Skin of body (tissue), 2 donors: ENCODE data around the gene GJA1. TPM values are rescaled to one million over a fixed set of nuclear protein-coding genes. Genes with fewer than 3 reads are reported as not detected.
"Not testable (repeated sequence)": the region's sequence is repeated elsewhere in the genome, so short reads cannot be mapped to it uniquely, and the experiment has no call there.

ENCODE experiments used
- DNase-seq: peaks from one replicate; lab custom pipeline; 2025; lab: John Stamatoyannopoulos, UW
- total RNA-seq: library from RNA; depleted of rRNA; stranded (reverse); fragments of >200 nt; gene quantifications from one replicate; pipeline ENCODE4 v1.2.3, GENCODE V29; 2014

The GJA1 gene
- total RNA-seq, 1 donor from 2014 or later, result 431 TPM

DNA sequence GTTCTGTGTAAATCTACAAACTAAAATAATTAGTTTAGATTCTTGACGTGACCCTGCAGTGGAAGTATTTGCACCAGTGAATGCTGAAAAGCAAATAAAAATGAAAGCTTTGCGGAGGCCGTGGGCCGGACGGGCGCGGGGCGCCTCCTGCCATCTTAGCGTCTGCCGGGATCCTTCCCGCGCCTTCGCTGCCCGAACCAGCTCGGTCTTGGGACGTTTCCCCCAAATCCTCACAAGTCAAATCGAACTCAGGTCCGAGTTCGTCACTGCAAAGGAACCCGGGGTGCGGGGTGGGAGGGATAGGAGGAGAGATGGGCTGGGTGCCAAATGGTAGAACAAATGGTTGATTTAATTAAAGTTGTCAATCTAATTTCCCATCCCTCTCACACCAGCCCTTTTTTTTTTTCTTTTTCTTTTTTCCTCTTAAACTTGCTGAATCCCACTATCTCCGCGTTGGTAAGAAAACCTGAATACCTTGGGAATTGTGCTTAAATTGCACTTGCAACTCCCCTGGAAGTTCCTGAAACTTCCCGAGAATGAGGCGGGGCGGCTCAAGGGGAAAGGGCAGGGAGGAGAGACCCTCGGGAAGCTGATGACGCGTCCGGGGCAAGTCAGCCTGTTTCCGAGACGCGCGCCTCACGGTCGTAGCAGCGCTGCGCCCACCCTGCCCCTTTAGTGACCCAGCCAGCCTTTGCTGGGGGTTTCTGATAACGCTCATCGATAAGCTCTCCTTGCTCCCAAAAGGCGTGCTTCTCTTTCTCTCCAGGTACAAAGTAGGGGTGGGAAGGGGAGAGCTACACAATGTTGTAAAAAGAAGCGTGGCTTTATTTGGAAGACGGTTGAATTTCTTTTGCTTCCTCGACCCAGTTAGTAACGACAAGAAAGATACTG is 1.8 kb downstream of the GJA1 start:
- peak; percentile 82 for DNase-seq

DNA sequence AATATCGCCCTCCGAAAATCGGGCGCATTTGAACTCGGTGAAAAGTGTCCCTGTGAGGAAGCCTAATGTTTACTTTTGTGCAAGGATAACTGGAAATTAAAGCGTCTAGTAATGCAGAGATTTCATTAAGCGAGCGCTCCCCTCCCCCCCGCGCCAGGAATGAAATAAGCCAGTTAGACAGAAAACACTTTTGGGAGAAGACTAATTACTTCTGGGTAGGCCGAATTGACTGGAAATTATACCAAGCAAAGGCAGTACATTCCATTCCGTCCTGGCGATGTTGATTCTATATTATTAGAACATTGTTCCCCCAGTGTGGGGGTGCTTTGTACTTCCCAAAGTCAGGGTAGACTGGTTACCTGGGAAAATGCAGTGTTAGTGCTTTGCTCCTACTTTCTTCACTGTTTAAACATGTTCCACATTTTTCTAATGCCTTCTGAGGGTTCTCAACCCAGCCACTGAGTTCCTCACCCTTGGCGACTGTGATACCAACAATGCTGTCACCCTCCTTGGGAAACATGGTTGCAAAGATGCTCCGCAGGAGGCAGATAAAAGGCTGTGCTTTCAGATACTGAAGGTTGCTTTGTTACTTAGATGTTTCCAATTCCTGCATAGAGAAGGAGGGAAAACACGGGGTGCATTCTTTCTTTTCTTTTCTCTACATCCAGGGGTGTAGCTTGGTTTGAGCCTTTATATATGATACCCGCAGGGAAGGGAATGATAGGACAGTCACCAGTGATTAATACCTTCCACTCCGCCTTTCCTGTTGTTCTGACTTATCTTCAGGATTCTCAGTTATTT is 2.6 kb downstream of the GJA1 start:
- peak; percentile 56 for DNase-seq

- no peak for DNase-seq
These were observed 3.4 kb downstream of the GJA1 start for GRCh38 chr6:121438869-121439268.

DNA sequence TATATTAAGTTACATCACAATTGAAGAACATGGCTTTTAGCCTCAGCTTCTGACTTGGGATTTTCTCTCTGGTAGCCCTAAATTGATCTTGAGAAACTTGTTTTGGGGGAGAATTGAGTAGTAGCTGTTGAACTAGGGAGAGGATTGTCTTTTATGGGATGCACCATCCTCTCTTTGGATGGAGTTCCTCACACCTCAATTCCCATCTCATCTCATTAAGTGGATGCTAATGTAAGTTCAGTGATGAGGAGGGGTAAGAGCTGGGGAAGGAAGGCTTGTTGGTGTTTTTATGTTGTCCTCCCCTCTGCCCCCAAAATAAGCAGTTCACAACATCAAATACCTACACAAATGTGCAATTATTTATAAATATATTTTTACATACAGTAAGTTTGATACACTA is 4.0 kb downstream of the GJA1 start:
- DNase-seq, result no peak

DNA sequence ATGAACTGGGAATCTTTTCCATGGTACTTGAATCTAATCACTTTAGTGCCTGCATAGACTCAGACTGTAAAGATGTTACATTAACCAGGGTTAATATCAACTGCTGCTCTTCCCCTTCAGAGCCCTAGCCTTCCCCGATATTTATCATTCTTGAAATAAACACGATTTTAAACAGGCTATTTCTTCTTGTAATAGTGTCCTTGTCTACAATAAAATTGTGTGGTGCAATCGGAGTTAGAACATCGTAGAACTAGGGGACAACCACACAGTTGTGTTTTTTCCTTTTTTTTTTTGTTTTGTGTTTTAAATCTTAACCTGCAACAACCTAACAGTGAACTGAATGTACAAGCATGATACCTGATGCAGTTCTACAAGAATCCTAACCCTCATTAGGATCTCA is 4.5 kb downstream of the GJA1 start:
- peak; percentile 15 for DNase-seq

GRCh38 chr6:121441477-121441876 is 6.0 kb downstream of the GJA1 start:
- no peak for DNase-seq

DNA sequence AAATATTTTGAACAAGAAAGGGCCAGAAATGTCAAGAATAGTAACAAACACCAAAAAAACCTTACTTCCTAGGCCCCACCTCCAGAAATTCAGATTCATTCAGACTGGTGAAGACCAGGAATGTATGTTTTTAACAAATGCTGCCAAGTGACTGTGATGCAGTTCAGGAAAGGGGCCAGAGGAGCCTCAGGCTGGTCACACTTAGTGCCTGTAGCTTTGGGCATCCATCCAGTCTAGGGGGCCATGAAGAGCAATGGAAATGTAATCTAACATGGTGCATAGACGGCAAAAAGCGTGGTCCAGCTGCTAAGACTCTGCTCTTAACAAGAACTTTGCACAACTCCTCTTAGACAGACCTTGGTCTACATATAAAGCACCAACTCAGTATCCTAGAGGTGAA is 7.1 kb downstream of the GJA1 start:
- DNase-seq, result no peak

DNA sequence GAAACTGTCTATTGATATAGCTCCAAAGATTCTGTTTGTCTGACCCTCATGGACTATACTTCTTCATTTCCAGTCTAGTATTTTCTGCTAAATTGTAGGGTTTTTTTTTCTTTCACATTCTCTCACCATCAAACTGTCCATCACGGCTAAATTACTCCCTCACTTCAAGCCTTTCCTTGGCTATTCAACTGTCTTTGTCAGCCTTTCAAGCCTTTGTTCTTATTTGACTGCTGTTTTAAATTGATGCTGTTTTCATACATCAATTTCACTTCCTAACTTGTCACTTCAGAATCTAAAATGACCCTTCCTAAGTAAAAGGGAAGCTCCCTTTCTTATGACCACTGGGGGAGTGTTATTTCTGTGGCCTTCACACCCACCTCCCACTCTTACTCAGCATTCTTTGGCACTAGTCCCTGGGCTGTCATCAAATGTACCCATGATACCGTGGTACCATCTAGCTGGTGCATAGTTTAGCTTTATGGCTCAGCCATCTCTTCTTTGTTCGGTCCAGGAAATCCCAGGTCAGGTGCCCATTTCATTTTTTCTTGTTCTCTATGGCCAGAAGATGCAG is 8.6 kb downstream of the GJA1 start:
- DNase-seq, result peak; percentile 63

- not testable (repeated sequence) for DNase-seq
These were observed 11.3 kb downstream of the GJA1 start for GRCh38 chr6:121446705-121447104.

- DNase-seq, result not testable (repeated sequence)
These were observed 12.3 kb downstream of the GJA1 start for GRCh38 chr6:121447746-121448145.

GRCh38 chr6:121448528-121448927 is 13.1 kb downstream of the GJA1 start:
- not testable (repeated sequence) for DNase-seq

DNA sequence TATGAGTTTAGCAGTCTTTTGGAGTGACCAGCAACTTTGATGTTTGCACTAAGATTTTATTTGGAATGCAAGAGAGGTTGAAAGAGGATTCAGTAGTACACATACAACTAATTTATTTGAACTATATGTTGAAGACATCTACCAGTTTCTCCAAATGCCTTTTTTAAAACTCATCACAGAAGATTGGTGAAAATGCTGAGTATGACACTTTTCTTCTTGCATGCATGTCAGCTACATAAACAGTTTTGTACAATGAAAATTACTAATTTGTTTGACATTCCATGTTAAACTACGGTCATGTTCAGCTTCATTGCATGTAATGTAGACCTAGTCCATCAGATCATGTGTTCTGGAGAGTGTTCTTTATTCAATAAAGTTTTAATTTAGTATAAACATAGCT is 13.9 kb downstream of the GJA1 start:
- no peak for DNase-seq

DNA sequence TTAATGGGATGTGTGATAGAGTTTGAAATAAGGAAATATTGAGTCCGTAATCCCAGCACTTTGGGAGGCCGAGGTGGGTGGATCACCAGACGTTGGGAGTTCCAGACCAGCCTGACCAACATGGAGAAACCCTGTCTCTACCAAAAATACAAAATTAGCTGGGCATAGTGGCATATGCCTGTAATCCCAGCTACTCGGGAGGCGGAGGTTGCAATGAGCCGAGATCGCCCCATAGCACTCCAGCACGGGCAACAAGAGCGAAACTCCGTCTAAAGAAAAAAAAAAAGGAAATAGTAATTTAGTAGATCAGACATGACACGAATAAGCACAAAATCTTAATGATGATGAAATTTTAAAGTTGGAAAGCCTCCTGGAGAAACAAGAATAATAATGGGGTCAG is 14.8 kb downstream of the GJA1 start:
- no peak for DNase-seq

DNA sequence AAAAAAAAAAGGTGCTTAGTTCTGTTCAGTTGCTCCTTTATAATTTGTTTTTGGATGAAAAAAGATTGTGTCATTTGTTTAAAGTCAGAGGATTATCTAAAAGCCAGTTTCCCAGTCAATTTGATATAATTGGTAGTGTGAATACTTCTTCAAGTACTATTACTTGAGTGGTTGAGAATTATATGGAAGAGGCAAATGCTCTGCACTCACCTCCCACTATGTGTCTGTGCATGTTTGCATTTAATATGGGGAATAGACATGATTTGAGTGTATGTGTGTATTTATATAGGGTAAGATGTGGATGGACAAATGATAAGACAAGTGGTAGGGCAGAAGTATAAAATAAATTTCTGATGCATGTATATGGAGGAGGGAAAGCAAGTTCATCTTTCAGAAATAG is 15.8 kb downstream of the GJA1 start:
- DNase-seq, result no peak

DNA sequence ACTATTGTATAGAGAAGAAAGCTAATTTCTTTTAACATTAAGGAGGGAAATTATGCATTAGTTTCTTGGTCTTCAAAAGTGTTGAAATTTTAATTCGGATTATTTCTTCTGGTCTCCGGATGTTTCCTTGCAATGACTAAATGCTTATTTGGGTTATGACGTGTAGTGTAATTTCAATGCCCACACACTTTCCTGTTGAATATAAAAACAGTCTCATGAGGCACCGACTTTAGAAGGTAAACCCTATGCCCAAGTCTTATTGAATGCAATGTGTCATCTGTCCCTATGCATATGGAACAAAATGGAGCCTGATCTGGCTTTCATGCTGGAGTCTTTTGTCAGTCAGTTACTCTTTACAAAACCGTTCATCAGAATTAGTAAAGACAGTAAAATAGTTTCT is 17.7 kb downstream of the GJA1 start:
- no peak for DNase-seq

DNA sequence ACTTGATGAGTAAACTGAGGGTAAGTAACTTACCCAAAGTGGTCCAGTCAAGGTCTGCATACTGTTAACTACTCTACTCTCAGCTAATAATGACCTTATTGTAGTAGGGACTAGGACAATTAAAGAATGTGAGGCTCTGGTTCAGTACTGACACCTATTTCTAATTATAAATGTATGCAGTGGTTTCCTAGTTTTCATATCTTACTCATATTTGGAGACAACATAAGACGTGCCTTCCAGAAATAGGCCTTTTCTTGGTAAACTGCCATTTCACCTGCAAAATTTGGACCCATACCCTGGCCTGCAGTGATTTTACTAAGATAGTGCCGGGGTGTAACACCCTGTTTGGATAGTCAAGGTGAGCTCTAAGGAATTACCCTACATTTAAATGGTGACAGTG is 24.7 kb downstream of the GJA1 start:
- DNase-seq, result no peak

DNA sequence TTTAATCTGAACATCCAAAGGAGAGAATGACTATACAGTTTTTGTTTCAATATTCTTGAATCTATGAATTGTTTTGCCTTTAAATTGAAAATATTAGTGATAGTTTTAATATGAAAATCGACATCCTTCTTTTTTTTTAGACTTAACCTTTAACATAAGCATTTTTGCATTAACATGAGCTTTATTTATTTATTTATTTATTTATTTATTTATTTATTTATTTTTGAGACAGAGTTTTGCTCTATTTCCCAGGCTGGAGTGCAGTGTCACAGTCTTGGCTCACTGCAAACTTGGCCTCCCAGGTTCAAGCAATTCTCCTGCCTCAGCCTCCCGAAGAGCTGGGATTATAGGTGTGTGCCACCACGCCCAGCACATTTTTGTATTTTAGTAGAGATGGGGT is 27.6 kb downstream of the GJA1 start:
- no peak for DNase-seq

DNA sequence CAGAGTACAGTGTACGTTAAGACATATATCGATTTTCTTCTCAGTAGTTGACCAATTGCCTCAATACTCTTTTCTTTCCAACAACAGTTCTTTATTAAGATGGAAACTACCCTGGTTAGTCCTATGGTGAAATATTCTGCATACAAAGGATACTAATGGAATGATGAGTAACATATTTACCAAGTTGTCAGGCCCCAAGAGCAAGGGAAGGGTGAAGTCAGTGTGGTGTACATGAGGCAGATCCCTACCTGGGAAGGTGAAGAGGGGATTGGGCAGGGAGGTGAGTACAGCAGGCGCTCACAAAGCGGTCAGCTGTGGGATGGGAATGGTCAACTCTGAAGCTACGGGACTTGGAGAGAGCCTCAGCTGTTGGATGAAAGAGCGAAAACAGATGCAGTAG is 29.7 kb downstream of the GJA1 start:
- no peak for DNase-seq

DNA sequence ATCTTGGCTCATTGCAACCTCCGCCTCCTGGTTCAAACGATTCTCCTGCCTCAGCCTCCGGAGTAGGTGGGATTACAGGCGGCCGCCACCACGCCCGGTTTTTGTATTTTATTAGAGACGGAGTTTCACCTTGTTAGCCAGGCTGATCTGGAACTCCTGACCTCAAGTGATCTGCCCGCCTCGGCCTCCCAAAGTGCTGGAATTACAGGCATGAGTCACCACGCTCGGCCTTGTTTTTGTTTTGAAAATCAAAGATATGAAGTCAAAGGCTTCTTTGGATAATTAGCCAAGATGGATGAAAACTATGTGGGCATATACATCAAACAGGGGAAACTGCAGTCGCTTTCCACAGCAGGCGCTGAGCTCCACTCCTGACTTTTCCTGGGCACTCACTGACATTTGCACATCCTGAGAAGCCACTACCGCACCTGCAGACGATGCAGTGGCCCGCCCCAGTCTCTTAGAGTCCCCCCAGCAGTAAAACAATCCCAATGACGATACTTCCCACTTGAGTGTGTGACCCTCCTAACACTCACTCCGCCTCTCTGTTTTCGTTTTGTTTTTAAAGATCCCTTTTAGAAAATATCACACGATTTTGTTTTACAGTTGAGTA is 44.1 kb downstream of the GJA1 start:
- no peak for DNase-seq

GRCh38 chr6:121480099-121480713 is 44.8 kb downstream of the GJA1 start:
- DNase-seq, result no peak

GRCh38 chr6:121482004-121482693 is 46.7 kb downstream of the GJA1 start:
- DNase-seq, result no peak
